NB4 (cell line): Measurements from ENCODE around the gene AUTS2.

ENCODE experiments used
- MYC ChIP-seq: IDR thresholded peaks from 2 replicates; pipeline ENCODE4 v1.6.1; 2011; ENCODE audit warnings: low read depth, low read length
- POLR2A ChIP-seq: IDR thresholded peaks from 2 replicates; pipeline ENCODE4 v1.6.1; 2011; ENCODE audit warnings: mild to moderate bottlenecking; ENCODE audit not compliant: insufficient read length; ENCODE audit errors: extremely low read depth
- TF ChIP-seq, protein P1 (sequence below): IDR thresholded peaks from one replicate; pipeline ENCODE4 v1.5.1; 2012; ENCODE audit warnings: low read depth, low read length
- TF ChIP-seq, protein P2 (sequence below): IDR thresholded peaks from 2 replicates; pipeline ENCODE4 v1.6.1; 2011; ENCODE audit warnings: low read depth, low read length

DNA sequence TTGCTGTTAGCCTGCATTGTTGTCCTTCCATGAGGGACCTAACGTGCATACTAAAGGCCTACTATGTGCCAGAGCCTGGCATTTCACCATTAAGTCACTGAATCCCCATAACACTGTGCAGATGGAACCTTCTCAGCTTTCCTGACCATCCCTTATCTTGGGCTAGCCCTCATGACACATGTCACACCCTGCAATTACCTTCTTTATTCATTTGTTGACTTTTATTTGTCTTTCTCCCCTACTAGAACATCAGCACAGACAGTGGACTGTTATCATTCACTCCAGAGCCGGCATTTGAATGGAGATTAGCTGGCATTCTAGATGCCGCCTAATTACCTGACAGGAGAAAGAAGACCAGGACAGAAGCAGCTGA, 1062.5 kb downstream of the AUTS2 start:
- TF ChIP-seq, protein P1, sequence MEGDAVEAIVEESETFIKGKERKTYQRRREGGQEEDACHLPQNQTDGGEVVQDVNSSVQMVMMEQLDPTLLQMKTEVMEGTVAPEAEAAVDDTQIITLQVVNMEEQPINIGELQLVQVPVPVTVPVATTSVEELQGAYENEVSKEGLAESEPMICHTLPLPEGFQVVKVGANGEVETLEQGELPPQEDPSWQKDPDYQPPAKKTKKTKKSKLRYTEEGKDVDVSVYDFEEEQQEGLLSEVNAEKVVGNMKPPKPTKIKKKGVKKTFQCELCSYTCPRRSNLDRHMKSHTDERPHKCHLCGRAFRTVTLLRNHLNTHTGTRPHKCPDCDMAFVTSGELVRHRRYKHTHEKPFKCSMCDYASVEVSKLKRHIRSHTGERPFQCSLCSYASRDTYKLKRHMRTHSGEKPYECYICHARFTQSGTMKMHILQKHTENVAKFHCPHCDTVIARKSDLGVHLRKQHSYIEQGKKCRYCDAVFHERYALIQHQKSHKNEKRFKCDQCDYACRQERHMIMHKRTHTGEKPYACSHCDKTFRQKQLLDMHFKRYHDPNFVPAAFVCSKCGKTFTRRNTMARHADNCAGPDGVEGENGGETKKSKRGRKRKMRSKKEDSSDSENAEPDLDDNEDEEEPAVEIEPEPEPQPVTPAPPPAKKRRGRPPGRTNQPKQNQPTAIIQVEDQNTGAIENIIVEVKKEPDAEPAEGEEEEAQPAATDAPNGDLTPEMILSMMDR = no peak
- TF ChIP-seq POLR2A (no peak), MYC (no peak)
- TF ChIP-seq, protein P2, sequence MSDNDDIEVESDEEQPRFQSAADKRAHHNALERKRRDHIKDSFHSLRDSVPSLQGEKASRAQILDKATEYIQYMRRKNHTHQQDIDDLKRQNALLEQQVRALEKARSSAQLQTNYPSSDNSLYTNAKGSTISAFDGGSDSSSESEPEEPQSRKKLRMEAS = no peak
